SU-DHL-6 (cell line): ENCODE measurements around the gene HLA-DQB1.

Experiments used
- H2AFZ ChIP-seq: fragments of 200-600 bp; sonication (generic); 2 replicates; pipeline ENCODE4 v1.6.1; 2014; ENCODE audit warnings: low read depth, mild to moderate bottlenecking, moderate library complexity, mixed read lengths, antibody characterized with exemption, low read length; ENCODE audit not compliant: severe bottlenecking
- H3F3A ChIP-seq: fragments of 200-600 bp; shearing (Covaris generic); 2 replicates; pipeline ENCODE4 v1.6.0; 2016; ENCODE audit warnings: antibody characterized with exemption, mild to moderate bottlenecking; ENCODE audit not compliant: insufficient read depth
- H3K27ac ChIP-seq: fragments of 200-600 bp; sonication (generic); 2 replicates; pipeline ENCODE4 v1.5.1; 2016; ENCODE audit warnings: low read depth, mild to moderate bottlenecking, low read length, moderate library complexity, mixed read lengths
- H3K27me3 ChIP-seq: fragments of 200-600 bp; sonication (generic), shearing (Covaris generic); 2 replicates; pipeline ENCODE4 v1.6.0; 2014; ENCODE audit warnings: mild to moderate bottlenecking, low read length
- H3K36me3 ChIP-seq: fragments of 200-600 bp; sonication (generic); 2 replicates; pipeline ENCODE4 v1.6.1; 2014; ENCODE audit warnings: mild to moderate bottlenecking, low read length, mixed read lengths
- H3K4me2 ChIP-seq: fragments of 300-600, 200-600 bp; shearing (Covaris generic), sonication (generic); 2 replicates; pipeline ENCODE4 v1.6.0; 2014; ENCODE audit warnings: low read length, low read depth, mild to moderate bottlenecking; ENCODE audit not compliant: poor library complexity, severe bottlenecking
- H3K4me3 ChIP-seq: fragments of 200-600 bp; sonication (generic); 2 replicates; pipeline ENCODE4 v1.5.1; 2014; ENCODE audit warnings: antibody characterized with exemption, low read length, mild to moderate bottlenecking, mixed read lengths; ENCODE audit not compliant: insufficient read depth, poor library complexity, severe bottlenecking
- H3K79me2 ChIP-seq: fragments of 200-600 bp; sonication (generic); 2 replicates; pipeline ENCODE4 v1.6.1; 2014; ENCODE audit warnings: mild to moderate bottlenecking, low read length, moderate library complexity; ENCODE audit not compliant: insufficient read depth
- H3K9ac ChIP-seq: fragments of 200-600 bp; sonication (generic); 2 replicates; pipeline ENCODE4 v1.7.0; 2014; ENCODE audit warnings: mild to moderate bottlenecking, low read length
- H3K9me2 ChIP-seq: fragments of 200-600 bp; sonication (generic); replicated peaks from 2 replicates; pipeline ENCODE4 v1.6.1; 2014; ENCODE audit warnings: low read length; ENCODE audit not compliant: insufficient read depth
- H3K9me3 ChIP-seq: fragments of 200-600 bp; sonication (generic); 2 replicates; pipeline ENCODE4 v1.6.1; 2014; ENCODE audit warnings: low read length, mixed read lengths; ENCODE audit not compliant: insufficient read depth
- H4K20me1 ChIP-seq: fragments of 200-600 bp; sonication (generic); 2 replicates; pipeline ENCODE4 v1.6.1; 2014; ENCODE audit warnings: low read depth, mild to moderate bottlenecking, antibody characterized with exemption, low read length, moderate library complexity, mixed read lengths
- CTCF ChIP-seq: fragments of 200-600 bp; sonication (generic); IDR thresholded peaks from one replicate; pipeline ENCODE4 v1.5.1; 2017; ENCODE audit warnings: antibody characterized with exemption, mild to moderate bottlenecking, low read length, moderate library complexity; ENCODE audit not compliant: insufficient read depth, poor library complexity, severe bottlenecking
- EZH2phosphoT487 ChIP-seq: fragments of 200-600 bp; sonication (generic), shearing (Covaris generic); conservative IDR thresholded peaks from 2 replicates; pipeline ENCODE4 v1.6.1; 2018; ENCODE audit warnings: mild to moderate bottlenecking, antibody characterized with exemption, low read length, moderate library complexity, mixed read lengths

HLA-DQB1 gene

GRCh38 chr6:32624565-32624964, 41.9 kb downstream of the HLA-DQB1 start:
- Histone ChIP-seq H3K79me2 (no peaks in the 10 kb centered on the region), H4K20me1 (no peaks in the 10 kb centered on the region), H3K27ac (peak overlapping the region; percentile 96), H3K4me2 (peak overlapping the region; percentile 83), H3K9ac (peak overlapping the region; percentile 42; the same call in 1 of the 2 replicates), H3K9me3 (no peaks in the 10 kb centered on the region), H2AFZ (no peak overlapping the region), H3K36me3 (no peaks in the 10 kb centered on the region), H3F3A (peaks cover 37% of the 10 kb centered on the region), H3K27me3 (no peaks in the 10 kb centered on the region), H3K4me3 (peak overlapping the region; percentile 6), H3K9me2 (no peaks in the 10 kb centered on the region)
- no peak for TF ChIP-seq CTCF
- TF ChIP-seq EZH2phosphoT487 = no peak

GRCh38 chr6:32623693-32624092, 42.8 kb downstream of the HLA-DQB1 start:
- Histone ChIP-seq H3K27ac (peak overlapping the region; percentile 96), H3K4me3 (peak overlapping the region; percentile 22)

GRCh38 chr6:32622545-32623401, 43.7 kb downstream of the HLA-DQB1 start:
- Histone ChIP-seq H4K20me1 (no peaks in the 10 kb centered on the region), H3K27ac (peak overlapping the region; percentile 96), H3K36me3 (0 out of 2 replicates have a peak, but pooled peaks cover 2% of the 10 kb centered on the region), H3K27me3 (no peaks in the 10 kb centered on the region), H3K9me2 (no peaks in the 10 kb centered on the region), H3K9me3 (no peaks in the 10 kb centered on the region), H3K4me3 (peak overlapping the region; percentile 35), H3K4me2 (peak overlapping the region; percentile 83), H3F3A (peaks cover 29% of the 10 kb centered on the region), H3K9ac (peak overlapping the region; percentile 50), H2AFZ (no peak overlapping the region), H3K79me2 (no peaks in the 10 kb centered on the region)
- TF ChIP-seq CTCF (peak; percentile 75), EZH2phosphoT487 (no peak)

More at GRCh38 chr6:32623693-32624092, 42.8 kb downstream of the HLA-DQB1 start:
- no peaks in the 10 kb centered on the region for H3K79me2 ChIP-seq
- H3K9me3 ChIP-seq = no peaks in the 10 kb centered on the region
- H3F3A ChIP-seq = peaks cover 37% of the 10 kb centered on the region
- no peaks in the 10 kb centered on the region for H3K36me3 ChIP-seq
- TF ChIP-seq CTCF = no peak
- no peaks in the 10 kb centered on the region for H4K20me1 ChIP-seq
- peak overlapping the region; percentile 26 for H3K9ac ChIP-seq
- no peaks in the 10 kb centered on the region for H3K9me2 ChIP-seq
- no peaks in the 10 kb centered on the region for H3K27me3 ChIP-seq
- no peak overlapping the region for H2AFZ ChIP-seq
- H3K4me2 ChIP-seq = peak overlapping the region; percentile 83
